Activated T-helper 1 cell treated with anti-CD3 and anti-CD28 coated beads, Interleukin-2, amount 50 U/mL, for 16 hours (primary cell): ENCODE data around the gene PDCD7.
A peak's percentile ranks its signal among the peaks of the same experiment; 100 is the strongest.

ENCODE experiments used
- DNase-seq, 2 donors: peaks; one replicate each; pipeline ENCODE4 v3.0.0-alpha.2; 2020; ENCODE audit warnings: low read depth in 1 of 2, low spot score in 1 of 2

Gene PDCD7

DNA sequence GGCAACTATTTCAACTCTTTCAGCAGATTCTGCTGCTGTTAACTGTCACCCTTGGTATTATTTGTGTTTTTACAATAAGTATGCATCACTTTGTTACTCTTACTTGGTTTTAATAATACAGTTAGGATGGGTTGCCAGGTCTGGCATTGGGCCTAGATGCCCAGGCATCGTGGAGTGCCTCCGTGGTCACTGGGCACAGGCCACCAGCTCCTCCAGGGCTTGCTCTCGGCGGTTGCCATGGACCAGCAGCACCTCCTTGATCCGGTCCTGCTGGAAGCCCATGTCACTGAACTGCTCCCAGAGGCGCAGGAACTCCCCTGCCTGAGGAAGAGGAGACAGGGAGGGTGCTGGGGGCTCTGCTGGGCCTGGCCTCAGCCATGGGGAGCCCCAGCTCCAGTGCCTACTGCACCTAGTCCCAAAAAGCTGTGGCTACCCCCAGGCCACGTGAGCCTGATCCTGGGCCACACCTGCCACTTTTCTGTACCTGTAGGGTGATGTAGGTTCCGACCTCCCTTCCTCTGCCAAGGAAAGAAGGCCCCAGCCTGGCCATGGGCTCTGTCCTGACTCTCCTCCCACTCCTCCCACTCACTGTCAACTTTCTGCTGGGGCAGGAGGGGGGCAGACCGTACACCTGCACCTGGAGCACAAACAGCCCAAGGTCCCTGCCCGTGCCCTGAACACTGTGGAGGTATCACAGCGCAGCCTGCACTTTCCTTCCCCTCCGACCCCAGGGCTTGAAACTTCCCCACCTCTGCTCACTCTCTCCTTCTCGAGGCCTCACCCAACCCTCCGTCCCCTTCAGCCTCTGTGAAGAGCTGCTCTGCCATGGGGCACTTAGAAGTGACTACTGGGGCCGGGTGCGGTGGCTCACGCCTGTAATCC is 40.5 kb downstream of the PDCD7 start:
- DNase-seq = no peak

GRCh38 chr15:65091946-65092770 is 41.5 kb downstream of the PDCD7 start:
- no peak for DNase-seq

GRCh38 chr15:65089206-65089824 is 44.3 kb downstream of the PDCD7 start:
- DNase-seq = no peak

DNA sequence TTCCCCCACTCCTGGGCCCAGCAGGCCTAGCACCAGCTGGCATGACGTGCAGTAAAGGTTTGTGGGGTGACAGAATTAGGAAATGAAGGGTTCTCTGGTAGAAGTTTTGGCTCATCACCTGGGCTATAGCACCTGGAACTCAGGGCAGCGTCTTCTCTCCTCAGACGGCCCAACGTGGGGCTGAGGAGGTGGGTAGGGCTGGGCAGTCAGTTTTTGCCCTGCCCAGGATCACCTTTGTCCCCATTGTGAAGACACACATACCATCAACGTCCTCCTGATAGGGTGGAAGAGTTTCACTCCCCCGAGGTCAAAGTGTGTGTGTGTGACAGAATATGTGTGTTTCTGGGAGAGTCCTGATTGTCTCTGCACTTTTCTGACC is 45.0 kb downstream of the PDCD7 start:
- DNase-seq = no peak

DNA sequence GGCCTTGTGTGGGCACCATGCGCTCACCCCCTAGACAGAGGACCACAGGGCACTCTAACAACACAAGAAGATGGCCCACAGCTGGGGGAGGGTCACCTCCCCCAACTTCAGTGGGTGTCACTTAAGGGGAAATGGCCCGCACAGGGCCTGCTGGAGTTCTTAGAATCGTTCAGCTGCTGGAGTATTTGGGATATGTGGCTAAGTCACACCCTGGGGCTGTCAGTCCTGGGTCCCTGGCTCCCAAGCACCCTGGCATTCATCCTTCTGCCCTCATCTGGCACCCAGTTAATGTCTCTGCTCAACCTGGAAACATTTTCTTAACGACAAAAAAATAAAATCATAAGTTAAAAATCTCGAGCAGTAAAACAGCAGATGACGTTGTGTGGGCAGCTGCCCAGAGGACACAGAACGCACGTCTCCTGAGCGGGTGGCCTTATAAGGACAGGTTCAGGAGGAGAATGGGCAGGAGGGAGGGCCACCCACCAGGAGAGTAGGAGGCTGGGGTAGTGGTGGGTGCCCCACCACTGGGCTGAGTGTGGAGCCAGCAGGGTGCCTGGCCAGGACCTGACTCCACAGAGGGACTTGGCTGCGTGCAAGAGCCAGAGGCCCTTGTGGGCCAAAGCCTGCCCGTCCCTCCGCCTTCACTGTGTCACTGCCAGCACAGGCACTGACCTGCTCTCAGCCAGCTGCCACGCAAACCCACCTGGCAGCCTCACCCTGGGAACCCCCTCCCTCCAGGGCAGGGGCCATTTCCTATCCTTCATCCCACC is 45.5 kb downstream of the PDCD7 start:
- DNase-seq = no peak

DNA sequence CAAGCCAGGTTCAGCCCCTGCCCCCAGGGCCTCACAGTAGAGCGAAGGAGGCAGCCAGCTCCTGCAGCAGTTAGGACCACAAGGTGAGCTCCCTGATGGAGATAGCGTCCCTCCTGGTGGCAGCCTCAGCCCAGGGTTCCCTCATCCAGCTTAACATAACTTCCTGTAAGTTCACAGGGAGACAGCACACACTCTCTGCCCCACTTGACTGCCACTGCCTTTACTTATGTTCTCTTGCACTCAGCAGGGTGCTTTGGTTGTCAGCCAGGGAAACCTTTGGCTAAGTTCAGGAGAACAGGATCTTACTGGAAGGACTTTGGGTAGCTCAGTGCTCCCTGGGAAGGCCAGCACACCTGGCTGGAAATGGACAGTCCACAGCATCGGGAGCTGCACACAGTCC is 46.2 kb downstream of the PDCD7 start:
- DNase-seq = no peak

DNA sequence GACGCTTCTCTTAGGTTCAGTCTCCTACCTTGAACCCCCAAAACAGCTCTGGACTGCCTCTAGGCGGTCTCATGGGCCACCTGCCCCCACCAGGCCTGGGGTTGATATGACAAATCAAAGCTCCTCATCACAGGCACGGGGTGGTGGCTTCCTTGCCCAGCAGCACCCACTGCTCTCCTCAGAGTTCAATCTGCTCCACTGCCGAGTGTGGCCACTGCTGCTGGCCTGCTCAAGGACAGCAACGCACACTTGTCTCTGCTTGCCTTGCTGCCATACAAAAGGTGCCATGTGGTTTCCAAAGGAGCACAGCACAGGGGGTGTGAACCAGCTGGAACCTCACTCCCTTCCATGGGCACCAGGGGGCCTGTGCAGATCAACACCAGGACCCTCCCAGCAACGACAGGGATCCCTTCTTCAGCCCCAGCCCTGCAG is 46.9 kb downstream of the PDCD7 start:
- DNase-seq = no peak

DNA sequence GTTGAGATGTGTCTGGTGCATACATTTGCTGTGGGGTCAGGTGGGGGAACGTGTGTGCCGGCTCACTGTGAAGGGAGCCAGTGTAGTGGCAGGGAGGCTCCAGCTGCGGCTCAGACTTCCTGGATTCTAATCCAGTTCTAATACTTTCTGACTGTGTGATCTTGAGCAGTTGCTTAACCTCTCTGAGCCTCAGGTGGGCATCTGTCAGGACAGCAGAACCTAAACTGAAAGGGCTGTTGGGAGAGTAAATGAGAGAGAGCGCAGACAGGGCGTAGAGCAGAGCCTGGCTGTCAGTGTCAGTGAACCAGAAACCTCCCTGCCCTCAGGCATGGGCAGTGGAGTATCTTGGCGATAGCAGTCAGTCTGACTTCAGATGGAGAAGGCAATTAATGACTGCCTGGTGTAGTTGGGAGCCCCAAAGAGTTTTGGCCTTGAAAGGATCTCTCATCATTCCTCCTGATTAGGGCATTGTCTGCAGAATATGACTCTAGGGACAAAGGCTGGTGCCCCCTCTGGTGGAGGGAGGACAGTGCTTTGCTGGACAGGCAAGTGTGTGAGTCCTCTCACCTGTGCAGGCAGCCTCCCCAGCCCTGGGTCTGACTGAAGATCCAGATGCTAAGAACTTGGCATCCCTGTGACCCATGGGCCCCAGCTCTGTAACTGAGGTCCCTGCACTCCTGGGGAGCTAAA is 47.5 kb downstream of the PDCD7 start:
- no peak for DNase-seq

GRCh38 chr15:65085207-65085753 is 48.3 kb downstream of the PDCD7 start:
- DNase-seq = no peak

DNA sequence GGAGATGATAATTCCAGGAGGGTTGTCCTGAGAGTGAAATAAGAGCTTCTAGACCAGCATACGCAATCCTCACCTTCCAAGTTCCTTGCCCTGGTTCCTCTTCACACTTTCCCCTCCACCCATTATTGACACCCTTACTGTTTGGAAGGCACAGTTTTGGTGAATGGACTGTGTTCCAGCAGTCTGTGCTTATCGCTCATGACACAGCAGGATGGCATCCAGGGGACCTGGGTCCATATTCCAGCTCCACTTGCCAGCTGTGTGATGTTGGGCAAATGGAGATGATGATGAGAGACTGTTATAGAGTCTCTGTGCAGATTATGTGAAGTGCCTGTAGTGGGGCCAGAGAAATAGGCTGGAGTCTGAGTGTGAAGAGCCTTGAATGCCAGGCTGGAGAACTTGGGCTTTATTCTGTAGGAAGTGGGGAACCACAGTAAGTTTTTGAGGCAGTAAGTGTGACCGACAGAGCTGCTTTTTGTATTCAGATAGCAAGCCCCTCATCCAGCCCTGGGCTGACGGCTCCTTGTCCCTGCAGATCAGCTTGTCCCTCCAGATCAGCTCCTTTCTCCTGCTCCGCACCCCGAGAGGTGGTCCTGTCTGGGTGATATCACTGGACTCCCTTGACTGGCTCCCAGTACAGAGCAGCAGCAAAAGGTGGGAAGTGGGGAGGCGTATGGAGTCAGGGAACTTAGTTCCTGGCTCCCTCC is 49.0 kb downstream of the PDCD7 start:
- no peak for DNase-seq

- no peak for DNase-seq
These were observed 50.3 kb downstream of the PDCD7 start for GRCh38 chr15:65083262-65083701.

GRCh38 chr15:65082303-65082953 is 51.2 kb downstream of the PDCD7 start:
- no peak for DNase-seq

DNA sequence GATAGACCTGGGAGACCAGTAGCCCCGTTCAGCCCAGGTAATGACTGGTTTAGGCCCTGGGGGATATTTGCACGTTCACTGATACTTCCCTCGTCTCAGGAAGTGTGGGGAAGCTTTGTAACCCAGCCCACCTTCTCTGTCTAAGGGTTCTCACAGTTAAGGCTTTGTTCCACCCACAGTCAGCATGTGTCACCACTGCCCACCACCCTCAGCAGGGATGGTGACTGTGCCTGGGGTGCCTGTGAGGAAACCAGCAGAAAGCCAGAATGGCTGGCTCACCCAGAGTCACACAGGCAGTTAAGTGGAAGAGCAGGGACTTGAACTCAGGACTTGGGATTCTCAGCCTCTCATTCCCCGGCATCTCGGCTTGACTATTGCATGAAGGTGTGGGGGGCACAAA is 51.9 kb downstream of the PDCD7 start:
- DNase-seq = no peak

GRCh38 chr15:65081270-65081669 is 52.3 kb downstream of the PDCD7 start:
- no peak for DNase-seq

GRCh38 chr15:65079580-65079979 is 54.0 kb downstream of the PDCD7 start:
- no peak for DNase-seq

- DNase-seq = peak in 1 of 2 donors; percentile 18
These were observed 55.6 kb downstream of the PDCD7 start for GRCh38 chr15:65077981-65078352.

DNA sequence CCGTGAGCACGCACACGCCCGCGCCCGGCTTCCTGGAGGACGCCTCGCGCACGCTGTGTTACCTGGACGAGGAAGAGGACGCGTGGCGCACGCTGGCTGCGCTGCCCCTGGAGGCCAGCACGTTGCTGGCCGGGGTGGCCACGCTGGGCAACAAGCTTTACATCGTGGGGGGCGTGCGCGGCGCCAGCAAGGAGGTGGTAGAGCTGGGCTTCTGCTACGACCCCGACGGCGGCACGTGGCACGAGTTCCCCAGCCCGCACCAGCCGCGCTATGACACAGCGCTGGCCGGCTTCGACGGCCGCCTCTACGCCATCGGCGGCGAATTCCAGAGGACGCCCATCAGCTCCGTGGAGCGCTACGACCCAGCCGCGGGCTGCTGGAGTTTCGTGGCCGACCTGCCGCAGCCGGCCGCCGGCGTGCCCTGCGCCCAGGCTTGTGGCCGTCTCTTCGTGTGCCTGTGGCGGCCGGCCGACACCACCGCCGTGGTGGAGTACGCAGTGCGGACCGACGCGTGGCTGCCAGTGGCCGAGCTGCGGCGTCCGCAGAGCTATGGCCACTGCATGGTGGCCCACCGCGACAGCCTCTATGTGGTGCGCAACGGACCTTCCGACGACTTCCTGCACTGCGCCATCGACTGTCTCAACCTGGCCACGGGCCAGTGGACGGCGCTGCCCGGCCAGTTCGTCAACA is 56.2 kb downstream of the PDCD7 start:
- DNase-seq = no peak

DNA sequence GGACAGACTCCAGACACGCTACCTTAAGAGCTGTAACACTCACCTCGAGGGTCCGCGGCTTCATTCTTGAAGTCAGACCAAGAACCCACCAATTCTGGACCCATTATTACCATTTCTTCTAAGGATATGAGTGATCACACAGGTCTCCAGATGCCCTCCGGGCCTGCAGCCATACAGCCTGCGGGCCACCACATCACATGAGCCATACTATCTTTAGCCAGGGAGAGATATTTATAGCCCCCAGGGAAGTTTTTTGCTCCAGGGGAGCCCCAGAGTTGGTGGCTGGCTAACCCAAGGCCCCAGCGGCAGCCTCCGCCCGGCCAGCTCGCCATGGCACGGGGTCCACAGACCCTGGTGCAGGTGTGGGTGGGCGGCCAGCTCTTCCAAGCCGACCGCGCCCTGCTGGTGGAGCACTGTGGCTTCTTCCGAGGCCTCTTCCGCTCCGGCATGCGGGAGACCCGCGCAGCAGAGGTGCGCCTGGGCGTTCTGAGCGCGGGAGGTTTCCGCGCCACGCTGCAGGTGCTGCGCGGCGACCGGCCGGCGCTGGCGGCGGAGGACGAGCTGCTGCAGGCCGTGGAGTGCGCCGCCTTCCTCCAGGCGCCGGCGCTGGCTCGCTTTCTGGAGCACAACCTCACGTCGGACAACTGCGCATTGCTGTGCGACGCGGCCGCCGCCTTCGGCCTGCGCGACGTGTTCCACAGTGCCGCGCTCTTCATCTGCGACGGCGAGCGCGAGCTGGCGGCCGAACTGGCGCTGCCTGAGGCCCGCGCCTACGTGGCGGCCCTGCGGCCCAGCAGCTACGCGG is 56.9 kb downstream of the PDCD7 start, which contains the start of gene KBTBD13:
TSS of gene KBTBD13 (plus strand) at position 261 of the 805 bp plus-strand sequence. CDS start at position 331, 70 bp downstream.
- DNase-seq = no peak
